ENCODE data around the gene KRT15.

Gene KRT15

DNA sequence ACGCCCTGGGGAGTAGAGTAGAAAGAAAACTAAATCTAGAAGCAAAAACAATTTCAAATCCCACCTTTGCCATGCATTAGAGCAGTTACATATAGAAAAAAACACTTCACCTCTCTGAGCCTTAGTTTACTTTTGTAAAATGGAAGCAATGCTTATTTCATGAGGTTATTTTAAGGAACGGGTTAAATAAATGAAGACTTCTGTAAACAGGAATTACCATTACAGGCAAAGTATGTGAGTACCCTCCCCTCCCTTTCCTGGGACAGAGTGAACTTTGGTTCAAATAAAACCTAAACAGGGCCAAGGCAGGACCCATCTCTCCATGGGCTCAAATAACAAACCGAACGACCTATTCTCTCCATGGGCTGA lies 4.5 kb upstream of the KRT15 start:
- DNase-seq = no peak

DNA sequence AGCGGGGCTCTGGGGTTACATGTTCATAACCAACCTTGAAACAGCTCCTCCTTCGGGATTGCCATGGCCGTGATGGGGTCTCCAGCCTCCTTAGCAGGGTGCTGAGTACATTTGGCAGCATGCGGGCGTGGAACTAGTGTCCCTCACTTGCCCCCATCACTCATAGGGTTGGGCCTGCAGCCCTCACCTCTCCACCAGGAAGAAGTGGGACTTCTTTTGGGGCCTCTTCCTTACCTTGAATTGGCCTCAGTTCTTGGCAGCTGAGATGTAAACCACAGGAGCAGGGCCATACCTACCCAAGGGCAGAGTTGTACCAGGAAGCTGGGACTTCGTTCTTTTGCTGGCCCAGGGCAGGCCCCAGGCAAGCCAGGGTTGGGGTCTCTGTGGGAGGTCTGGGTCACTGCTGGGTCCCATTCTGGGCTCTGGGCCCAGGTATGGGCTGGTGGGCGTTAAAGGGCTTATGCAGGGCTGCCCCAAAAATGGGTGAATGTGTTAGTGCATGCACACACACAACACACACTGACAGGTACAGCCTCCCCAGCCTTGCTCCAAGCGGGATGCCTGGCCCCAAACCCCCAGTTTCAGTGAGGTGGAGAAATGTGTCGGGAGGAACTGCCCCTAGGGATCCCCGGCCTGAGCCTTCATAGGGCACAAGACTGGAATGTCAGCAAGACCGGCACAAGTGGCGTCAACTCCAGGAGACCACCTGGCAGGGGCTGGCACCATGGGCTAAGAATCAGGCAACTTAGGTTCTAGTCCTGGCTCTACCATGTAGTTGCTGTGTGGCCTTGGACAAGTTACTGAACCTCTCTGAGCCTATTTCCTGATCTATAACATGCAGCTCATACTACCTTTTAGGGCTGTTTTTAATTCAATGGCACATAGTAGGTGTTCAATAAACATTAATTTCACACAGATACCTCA lies 3.9 kb upstream of the KRT15 start:
- no peak for DNase-seq

DNA sequence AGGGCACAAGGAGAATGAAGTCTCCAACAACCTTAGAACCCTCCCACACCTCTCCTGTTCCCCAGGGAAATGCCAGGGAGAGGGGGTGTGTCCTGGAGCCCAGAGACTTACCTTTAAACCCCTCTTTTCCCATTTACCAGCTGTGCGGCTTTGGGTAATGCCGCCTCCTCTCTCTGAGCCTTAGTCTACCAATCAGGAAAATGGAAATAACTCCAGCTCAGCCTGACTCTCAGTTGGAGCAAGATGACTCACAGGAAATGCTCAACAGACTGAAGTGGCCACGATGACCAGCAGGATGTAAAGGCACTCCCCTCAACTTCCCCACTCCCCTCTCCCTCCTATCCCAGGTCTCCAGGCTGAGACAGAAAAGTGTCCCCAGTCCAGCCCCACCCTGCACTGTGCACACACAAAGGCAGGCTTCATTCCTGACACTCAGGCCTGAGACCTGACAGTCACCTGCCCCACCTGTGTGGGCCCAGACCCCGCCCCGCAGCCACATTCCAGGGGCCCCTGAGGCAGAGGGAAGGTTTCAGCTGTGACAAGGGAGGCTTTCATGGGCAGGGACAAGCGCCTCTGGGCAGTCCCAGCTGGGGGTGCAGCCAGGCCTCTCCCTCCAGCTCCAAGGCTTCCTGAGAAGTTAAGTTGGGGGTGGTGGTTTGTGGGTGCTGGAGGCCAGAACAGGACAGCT lies 3.0 kb upstream of the KRT15 start:
- no peak for DNase-seq

DNA sequence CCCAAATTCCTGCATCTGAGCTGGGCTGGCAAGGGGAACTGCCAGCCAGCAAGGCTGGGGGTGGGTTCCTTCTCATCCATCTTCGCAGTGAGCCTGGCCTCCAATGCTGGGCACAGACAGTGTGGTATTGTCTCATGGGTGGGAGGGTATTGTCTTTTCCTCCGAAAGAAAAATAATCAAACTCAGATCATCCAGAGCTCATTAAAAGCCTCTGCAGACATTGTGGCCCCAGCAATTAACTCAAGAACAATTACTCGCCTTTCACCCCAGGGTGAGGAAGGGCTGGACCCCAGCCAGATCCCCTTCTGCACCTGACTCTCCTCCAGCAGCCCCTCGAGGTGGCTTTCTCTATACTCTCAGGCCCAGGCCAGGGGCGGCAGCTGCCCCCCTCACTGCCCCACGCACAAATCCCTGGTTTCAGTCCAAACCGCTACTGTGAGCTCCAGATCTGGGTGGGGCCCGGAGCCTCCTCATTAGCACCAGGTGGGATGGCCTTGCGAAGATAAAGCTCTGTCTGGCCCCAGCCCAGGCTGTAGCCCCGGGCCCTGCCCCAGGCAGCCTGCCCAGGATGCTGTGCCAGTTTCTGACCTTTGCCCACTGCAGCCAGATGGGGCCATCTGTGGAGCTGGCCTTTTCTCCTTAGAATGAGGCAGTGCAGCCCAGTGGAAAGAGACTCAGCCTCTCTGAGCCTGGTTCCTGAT lies 2.3 kb upstream of the KRT15 start:
- DNase-seq = no peak

DNA sequence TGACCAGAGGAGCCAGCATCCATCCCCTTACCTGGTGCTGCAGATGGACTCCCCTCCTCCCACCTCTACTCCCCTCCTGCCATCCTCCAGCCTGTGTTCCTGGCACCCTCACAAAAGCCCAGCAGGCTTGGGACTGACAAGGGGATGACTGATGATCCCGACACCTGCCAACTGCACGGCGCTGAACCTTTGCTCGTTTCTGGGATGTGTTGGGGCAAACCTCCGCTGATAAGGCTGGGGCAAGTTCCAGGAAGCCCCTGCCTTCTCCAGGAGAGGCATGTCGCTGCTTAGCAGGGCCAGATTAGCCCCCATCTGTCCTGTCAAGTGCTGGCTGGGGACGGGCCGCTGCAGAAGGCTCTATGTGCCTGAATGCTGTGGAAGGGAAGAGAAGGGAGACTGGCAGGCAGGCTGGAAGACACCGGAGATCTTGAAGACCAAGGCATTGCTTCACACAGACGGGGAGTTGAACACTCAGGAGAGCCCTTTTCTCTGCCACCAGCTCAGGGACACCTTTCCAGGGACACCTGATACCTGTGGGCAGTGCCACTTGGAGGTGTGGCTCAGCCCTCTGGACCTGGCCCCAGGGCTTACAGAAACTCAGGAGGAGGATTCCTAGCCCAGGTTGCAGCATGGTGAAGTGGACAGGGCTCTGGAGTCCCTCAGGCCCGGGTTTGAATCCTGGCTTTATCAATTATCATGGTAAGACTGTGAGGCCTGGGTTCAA lies 973 bp upstream of the KRT15 start:
- no peak for DNase-seq

DNA sequence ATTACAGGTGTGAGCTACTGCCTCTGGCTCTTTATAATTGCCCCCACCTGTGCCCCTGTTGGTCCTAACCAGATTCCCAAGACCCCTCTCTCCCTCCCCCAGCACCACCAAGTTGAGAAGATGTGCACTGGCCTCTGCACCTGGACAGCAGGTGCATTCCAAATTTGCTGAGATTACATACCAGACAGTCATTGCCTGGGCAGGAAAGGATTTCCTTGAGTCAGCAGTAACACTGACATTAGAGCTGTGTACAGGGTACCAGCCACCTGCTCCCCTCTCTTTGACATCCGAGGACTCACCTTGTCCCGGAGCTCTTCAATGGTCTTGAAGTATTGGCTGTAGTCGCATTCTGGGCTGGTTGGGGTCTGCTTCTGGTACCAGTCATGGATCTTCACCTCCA lies 659 bp downstream of the KRT15 start:
- no peak for DNase-seq

DNA sequence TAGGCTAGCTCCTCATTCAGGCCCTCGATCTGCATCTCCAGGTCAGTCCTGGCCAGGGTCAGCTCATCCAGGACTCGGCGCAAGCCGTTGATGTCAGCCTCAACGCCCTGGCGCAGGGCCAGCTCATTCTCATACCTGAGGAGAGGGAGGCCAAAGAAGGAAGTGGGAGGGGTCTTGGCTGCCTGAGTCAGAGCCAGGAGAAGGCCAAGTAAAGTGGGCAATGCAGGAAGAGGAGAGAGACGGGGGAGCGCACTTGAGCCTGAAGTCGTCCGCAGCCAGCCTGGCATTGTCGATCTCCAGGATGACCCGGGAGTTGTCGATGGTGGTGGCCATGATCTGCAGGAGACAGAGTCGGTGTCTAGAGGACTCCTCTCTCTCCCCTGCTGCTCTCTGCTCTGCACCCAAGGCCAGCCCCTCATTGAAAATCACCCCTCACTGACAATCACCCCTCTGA lies 1.8 kb downstream of the KRT15 start:
- no peak for DNase-seq

DNA sequence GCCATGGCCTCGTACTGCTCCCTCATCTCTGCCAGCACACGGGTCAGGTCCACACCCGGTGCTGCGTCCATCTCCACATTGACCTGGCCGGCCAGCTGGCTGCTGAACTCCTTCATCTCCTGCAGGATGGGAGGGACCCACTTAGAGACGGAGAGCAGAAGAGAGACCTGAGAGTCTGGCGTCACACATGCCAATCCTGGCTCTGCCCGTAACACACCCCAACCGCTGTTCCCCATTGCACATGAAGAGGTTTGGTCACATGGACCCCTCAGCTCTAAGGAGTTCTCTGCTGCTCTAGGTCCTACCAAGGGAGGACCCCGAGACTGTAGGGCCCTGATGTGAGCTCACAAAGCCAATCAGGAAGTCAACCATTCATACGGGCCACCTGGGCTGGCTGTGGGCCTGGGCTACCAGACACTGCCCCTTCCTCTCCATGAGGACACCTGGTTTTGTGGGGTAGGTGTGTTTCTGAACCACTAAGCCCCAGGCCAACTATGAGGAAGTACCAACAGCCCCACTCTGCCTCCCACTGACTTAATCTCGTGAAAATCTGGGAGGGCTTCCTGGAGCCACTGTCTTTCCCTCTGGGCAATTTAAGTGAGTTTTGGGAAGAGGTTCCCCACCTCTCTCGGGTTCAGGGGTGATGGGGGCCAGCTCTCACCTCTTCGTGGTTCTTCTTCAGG lies 2.4 kb downstream of the KRT15 start:
- no peak for DNase-seq

DNA sequence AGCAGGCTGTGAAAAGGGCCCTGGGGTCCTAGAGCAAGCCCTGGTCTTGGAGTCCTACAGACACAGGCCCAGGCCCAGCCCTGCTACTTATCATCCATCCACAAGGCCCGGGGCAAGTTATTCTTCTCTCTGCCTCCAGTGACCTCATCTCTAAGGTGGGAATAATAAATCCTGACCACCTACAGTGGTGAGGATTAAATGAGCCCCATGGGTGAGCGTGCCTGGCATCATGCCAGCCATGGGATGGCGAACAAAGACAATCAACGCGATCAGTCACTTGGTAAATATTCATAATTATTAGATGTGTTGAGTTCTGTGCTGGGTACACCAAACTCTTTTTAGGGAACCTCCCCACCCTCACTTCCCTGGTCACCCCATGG lies 5.5 kb downstream of the KRT15 start:
- no peak for DNase-seq

DNA sequence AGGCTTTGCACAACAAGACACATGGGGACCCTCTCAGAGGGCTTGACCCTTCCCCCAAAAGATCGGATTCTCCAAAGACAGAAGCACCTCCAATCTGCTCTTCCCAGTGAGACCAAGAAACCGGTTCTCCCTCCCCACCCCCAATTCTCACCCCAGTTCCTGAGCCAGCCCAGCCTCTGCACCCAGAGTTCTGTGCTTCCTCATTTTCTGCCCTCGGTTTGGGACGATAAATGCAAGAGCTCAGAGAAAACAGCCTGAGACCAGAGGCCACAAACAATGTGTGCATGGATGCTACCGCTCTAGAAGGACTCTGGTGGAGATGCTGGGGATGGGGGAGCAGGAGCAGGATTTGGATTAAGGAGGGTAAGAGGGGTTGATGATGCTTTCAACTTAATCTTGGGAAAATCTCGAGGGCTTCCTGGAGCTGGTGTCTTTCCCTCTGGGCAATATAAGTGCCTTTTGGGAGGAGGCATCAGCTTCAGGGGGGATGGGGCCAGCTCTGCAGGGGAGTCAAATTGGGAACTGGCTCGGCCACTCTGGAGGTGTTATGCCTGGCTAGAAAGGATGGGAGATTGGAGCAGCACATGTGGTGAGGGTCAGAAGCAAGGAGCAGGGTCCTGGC lies 6.0 kb downstream of the KRT15 start:
- no peak for DNase-seq

DNA sequence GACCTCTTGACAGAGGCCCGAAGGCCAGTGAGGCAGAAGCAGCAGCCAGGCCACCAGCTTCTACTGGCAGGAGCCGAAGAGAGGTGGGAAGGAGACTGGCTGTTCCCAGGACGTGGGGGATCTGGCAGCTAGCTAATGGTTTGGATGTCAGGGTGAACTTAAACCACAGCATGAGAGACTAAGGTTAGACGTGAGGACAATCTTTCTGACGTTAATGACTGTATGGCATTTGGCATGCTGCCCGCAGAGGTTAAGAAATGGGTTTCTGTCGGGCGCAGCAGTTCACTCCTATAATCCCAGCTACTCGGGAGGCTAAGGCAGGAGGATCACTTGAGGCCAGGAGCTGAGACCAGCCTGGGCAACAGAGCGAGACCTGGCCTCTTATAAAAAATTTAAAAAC lies 7.0 kb downstream of the KRT15 start:
- no peak for DNase-seq

DNA sequence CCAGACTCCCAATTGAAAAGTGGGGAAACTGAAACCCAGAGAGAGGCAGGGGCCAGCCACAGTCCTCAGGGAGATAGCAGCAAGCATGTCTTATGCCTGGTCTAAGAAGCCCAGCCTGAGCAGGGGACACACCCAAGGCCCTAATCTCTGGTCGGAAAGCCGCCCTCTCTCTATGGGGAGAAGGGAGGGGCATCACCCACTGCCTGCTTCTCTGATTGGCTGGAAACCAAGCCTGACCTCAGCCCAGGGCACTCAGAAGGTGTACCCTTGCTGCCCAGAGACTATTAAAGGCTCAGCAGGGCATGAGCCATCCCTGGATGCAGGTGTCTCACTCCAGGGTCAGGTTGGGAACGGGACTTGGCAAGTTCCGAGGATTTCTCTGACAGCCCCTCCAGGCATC lies 7.6 kb downstream of the KRT15 start:
- DNase-seq = no peak

DNA sequence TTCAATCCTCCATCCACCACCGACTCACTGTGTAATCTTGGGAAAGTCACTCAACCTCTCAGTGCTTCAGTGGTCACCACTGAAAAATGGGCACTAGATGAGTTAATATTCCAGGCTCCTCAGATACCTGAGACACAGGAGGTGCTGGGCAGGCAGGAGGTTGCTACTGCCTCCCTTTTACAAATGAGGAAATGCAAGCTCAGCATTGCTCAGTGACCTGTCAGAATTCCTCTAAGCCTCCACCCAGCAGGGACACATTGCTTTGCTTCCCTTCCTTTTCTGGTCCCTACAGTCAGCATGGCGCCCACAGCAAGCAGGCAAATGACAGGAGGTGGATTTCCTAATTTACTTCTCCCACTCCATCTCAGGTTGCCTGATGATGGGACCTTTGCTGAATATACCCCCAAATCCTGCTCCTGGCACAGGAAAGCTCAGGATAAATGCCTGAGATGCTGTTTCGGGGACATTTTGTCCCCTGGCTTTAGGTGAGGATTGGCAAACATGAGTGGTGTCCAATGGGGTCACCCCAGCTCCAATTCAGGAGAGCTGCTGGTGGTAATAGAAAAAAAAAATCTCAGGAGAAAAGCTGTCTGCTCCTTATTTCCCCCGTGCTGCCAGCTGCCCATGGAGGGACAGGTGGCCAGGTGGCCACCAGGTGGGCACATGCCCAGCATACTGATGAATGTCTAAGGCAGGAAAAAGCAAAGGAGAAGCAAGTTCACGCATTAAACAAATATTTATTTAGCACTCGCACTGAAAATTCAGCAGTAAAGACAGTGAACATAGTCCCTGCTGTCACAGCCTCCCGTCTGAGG lies 8.2 kb downstream of the KRT15 start:
- no peak for DNase-seq

DNA sequence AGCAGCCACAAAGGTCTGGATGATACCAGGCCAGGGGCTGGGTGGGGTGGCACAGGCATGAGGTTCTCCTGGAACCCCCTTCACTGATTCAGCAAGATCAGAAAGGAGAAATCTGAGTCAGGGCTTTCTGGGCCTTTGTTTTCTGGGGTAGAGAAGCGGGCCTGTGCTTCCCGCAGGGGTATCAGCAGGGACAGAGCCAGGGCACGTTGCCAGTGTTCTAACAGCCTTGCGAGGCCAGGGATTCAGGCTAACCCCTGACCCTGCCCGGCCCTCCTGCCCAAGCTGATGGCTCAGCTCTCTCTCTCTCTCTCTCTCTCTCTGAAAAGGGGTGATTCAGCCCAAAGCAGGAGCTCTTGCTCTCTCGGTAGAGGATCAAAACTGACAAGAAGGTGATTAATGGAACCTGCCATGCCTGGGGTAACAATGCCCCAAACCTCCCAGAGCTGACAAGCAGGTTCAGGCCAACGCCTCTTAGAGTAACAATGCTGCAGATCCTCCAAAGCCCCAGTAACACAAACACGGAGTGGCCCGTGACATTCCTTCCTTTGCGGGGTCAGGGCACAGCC lies 11.3 kb downstream of the KRT15 start:
- no peak for DNase-seq

DNA sequence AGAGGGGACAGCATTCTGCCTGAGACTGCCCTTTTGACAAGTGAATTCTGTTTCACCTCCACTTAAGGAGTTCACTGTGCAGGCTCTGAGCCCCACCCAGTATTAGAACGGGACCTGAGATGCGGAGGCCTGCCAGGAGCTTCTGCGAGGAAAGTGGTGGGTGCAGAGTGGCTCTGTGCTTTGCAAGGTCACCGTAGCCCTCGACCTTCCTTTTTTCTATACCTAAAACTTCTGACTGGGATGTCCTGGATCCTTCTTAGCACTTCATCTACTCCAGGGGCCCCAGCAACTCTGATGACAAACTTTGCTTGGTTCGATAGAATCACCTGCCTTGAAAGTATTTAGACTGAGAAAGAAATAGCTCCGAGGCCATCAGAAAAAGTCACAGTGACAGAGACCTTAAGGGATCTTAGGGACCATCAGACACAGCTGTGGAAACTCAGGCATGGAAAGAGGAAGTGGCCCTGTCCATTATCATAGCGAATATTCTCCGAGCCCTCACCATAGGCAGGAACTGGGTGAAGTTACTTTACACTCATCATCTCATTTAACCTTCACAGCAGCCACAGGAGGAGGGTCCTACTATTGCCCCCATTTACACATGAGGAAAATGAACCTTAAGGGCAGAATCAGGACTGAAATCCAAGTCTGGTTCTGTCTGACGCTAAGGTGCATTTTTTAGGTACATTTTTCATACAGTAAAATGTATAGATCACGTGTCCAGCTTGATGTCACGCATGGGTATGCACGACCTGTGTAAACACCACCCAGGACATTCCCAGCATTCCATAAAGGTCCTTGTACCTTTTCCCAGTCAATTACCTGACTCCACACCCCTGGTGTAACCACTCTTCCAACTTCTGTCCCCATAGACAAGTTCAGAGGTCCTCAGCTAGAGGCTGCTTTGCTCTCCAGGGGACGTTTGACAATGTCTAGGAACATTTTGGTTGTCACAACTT lies 12.6 kb downstream of the KRT15 start:
- DNase-seq = no peak

DNA sequence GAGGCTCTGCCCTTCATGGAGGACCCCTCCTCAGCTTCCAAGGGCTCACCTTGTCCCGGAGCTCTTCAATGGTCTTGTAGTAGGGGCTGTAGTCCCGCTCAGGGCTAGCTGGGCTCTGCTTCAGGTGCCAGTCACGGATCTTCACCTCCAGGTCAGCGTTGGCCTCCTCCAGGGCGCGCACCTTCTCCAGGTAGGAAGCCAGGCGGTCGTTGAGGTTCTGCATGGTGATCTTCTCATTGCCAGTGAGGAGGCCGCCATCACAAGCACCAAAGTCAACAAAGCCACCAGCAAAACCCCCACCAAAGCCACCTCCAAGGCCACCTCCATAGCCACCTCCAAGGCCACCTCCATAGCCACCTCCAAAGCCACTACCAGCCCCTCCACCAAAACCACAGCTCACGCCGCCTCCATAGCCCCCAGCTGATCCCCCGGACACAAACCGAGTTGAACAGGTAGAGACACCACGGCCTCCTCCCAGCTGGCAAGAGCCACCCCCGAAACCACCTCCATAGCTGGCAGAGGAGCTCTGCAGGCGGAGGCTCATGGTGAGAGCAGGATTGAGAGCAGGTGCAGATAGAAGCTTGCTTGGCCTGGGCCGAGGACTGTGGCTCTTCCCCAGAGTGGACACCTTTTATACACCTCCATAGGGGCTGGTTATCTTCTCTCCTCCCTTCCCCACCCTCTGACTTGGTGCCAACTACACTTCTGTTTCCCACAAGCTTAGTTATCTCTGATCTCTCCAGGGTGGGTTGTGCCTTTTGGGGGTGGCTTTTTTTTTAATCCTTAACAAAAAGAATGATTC lies 13.5 kb downstream of the KRT15 start, which contains the start of gene KRT13:
KRT13 (minus strand) TSS at position 606 of the 802 bp plus-strand sequence; CDS start at position 544, 62 bp downstream.
- no peak for DNase-seq

DNA sequence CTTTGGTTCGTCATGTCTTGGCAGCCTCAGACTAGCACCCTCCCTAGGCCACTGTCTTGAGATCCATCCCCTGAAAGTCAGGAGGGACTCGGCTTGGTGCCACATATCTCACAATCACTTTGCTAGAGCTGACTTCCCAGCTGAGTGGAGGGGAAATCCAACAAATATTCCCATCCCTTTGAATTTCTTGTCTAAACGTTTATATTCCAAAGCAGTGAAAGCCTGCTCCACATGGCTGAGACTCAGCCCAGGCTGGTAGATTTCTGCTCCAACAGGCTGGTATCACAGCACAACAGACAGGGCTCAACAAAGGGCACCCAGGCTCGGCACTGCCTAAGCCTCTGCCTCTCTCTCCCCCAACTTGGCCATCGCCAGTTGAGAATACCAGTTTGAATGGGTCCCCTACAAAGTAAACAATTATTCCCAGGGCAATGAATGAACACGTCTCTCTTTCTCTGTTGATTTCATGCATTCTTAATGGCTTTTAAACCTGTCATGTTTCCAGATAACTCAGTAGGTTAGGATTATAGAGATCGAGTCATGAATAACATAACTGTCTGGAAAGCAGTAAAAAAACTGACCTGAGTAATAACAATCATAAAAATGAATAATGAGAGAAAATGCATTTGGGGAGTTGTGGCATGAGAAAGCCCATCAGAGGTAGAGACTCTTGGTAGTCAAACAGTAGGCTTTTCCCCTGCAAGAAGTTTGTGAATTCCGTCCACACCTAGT lies 14.3 kb downstream of the KRT15 start:
- no peak for DNase-seq

DNA sequence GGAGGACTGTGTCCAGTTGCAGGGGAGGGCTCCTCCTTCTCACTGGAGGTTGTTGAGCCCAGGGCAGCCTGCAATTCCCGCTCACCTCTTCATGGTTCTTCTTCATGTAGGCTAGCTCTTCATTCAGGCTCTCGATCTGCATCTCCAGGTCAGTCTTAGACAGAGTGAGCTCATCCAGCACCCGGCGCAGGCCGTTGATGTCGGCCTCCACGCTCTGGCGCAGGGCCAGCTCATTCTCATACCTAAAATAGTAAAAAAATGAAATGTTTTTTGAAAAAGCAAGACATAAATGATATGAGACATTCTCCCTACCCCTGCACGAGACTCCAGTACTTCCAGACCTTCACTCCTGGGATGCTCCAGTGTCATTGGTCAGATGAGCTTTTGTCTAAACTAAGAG lies 15.5 kb downstream of the KRT15 start:
- DNase-seq = no peak
